Measurements from ENCODE around the gene INPP5A. TPM values are rescaled to one million over a fixed set of nuclear protein-coding genes. Genes with fewer than 3 reads are reported as not detected.

The INPP5A gene
- total and polyA plus RNA-seq, 7 donors, result 15.1 to 48.8 (median 40.9) TPM

DNA sequence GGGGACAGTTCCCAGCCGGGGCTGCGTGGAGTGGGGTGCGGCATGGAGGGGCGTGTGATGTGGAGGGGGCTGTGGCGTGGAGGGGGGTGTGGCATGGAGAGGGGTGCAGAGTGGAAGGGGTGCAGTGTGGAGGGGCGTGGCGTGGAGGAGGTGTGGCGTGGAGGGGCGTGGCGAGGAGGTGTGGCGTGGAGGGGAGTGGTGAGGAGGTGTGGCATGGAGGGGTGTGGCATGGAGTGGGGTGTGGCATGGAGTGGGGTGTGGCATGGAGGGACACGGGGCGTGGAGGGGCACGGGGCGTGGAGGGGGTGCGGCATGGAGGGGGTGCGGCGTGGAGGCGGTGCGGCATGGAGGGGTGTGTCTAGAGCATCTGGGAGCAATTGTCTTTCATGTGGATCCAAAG, 214.8 kb downstream of the INPP5A start:
- no peak overlapping the region for H3K27ac ChIP-seq
- no peak for TF ChIP-seq CTCF (IDR thresholded peaks at IDR 0.05)
- WGBS, 3 donors, result 95 to 100% (median 98%) methylated on average over 18 to 20 of the region's 20 CpGs
- H3K27me3 ChIP-seq (ENCODE audit: insufficient read depth in 3 of 3, low read length in 2 of 3), result no peaks in the 10 kb centered on the region
- no peak for DNase-seq
- no peak overlapping the region for H3K4me3 ChIP-seq
- ATAC-seq, result no peak
- H3K4me1 ChIP-seq, result no peaks in the 10 kb centered on the region
- H3K36me3 ChIP-seq (ENCODE audit: insufficient read depth in 1 of 2, low read depth in 1 of 2), result peaks cover 0 to 53% of the 10 kb centered on the region in 2 donors
- no peaks in the 10 kb centered on the region for H3K9me3 ChIP-seq
- intact Hi-C loops (cut with DNase I), result no loop called here

DNA sequence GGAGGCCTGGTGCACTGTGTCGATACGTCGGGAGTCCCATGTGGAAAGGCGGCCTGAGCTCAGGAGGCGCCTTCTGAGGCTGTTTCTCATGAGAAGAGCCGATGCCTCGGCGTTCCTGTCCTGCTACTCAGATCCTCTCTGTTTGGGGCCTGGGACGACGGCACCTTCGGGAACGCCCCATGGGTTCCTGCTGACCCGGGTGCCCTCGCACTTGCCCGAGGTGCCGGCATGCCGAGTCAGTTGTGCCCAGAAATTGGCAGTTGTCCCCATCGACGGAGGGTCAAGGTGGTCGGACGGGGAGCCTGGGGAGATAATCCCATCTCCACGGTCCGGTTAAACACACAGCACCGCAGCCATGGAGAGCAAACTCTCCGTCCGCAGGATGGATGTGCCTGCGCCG, 215.4 kb downstream of the INPP5A start:
- Histone ChIP-seq H3K27me3 (ENCODE audit: insufficient read depth in 3 of 3, low read length in 2 of 3) (no peaks in the 10 kb centered on the region), H3K27ac (no peak overlapping the region), H3K36me3 (ENCODE audit: insufficient read depth in 1 of 2, low read depth in 1 of 2) (peaks cover 0 to 56% of the 10 kb centered on the region in 2 donors), H3K9me3 (no peaks in the 10 kb centered on the region), H3K4me3 (no peak overlapping the region), H3K4me1 (no peaks in the 10 kb centered on the region)
- TF ChIP-seq CTCF (IDR thresholded peaks at IDR 0.05), result no peak
- ATAC-seq (no peak), DNase-seq (no peak)
- intact Hi-C loops (cut with DNase I), result no loop called here
- 96 to 97% (median 96%) methylated on average over 28 of the region's 28 CpGs for WGBS, 3 donors

GRCh38 chr10:132753596-132753995, 216.0 kb downstream of the INPP5A start:
- intact Hi-C loops (cut with DNase I), result no loop called here
- ATAC-seq (no peak), DNase-seq (no peak)
- H3K9me3 ChIP-seq, result no peaks in the 10 kb centered on the region
- no peak overlapping the region for H3K4me3 ChIP-seq
- H3K27me3 ChIP-seq (ENCODE audit: insufficient read depth in 3 of 3, low read length in 2 of 3), result no peaks in the 10 kb centered on the region
- peaks cover 0 to 56% of the 10 kb centered on the region in 2 donors for H3K36me3 ChIP-seq (ENCODE audit: insufficient read depth in 1 of 2, low read depth in 1 of 2)
- no peak overlapping the region for H3K27ac ChIP-seq
- WGBS, 3 donors, result 89 to 90% (median 89%) methylated on average over 15 of the region's 15 CpGs
- no peak for TF ChIP-seq CTCF (IDR thresholded peaks at IDR 0.05)
- no peaks in the 10 kb centered on the region for H3K4me1 ChIP-seq

DNA sequence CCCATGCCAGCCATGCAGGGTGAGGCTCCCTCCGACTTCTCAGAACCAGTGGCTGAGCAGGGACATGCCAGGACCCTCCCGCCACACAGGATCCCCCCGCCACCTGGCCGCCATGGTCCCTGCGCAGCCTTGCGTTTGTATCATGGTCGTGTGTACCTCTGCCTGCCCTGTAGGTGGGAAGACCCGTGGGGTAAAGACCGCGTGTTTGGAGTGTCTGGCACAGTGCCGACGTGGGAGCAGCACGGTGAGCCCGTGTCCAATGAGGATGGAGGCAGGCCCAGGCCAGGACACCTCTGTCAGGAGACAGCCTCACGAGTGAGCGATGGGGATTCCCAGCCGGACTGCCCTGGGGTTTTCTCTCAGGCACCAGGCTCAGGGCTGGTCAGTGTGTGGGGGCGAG, 216.5 kb downstream of the INPP5A start:
- H3K9me3 ChIP-seq, result no peaks in the 10 kb centered on the region
- no peaks in the 10 kb centered on the region for H3K27me3 ChIP-seq (ENCODE audit: insufficient read depth in 3 of 3, low read length in 2 of 3)
- DNase-seq (no peak), ATAC-seq (no peak)
- no peak for TF ChIP-seq CTCF (IDR thresholded peaks at IDR 0.05)
- 85 to 92% (median 89%) methylated on average over 18 of the region's 18 CpGs for WGBS, 3 donors
- H3K4me1 ChIP-seq, result no peaks in the 10 kb centered on the region
- no peak overlapping the region for H3K4me3 ChIP-seq
- intact Hi-C loops (cut with DNase I), result no loop called here
- H3K36me3 ChIP-seq (ENCODE audit: insufficient read depth in 1 of 2, low read depth in 1 of 2), result peaks cover 0 to 57% of the 10 kb centered on the region in 2 donors
- H3K27ac ChIP-seq, result no peak overlapping the region

DNA sequence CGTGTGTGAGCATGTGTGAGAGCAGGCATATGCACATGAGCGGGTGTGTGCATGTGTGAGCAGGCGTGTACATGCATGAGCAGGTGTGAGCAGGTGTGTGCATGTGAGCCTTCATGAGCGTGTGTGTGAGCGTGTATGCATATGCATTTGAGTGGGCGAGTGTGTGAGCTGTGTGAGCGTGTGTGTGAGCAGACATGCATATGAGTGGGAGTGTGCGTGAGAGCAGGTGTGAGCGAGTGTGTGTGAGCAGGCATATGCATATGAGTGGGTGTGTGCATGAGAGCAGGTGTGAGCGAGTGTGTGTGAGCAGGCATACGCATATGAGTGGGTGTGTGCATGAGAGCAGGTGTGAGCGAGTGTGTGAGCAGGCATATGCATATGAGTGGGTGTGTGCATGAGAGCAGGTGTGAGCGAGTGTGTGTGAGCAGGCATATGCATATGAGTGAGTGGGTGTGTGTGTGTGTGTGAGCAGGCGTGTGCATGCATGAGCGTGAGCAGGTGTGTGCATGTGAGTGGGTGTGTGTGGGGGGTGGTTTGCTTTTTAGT, 217.7 kb downstream of the INPP5A start:
- intact Hi-C loops (cut with DNase I), result no loop called here
- Histone ChIP-seq H3K27ac (no peak overlapping the region), H3K4me1 (no peaks in the 10 kb centered on the region), H3K9me3 (no peaks in the 10 kb centered on the region), H3K27me3 (ENCODE audit: insufficient read depth in 3 of 3, low read length in 2 of 3) (no peaks in the 10 kb centered on the region), H3K36me3 (ENCODE audit: insufficient read depth in 1 of 2, low read depth in 1 of 2) (peaks cover 0 to 57% of the 10 kb centered on the region in 2 donors), H3K4me3 (no peak overlapping the region)
- TF ChIP-seq CTCF (IDR thresholded peaks at IDR 0.05), result no peak
- DNase-seq (no peak), ATAC-seq (peak in 1 of 4 donors; percentile 15)
- 97 to 99% (median 98%) methylated on average over 15 of the region's 15 CpGs for WGBS, 3 donors
